Stimulated activated naive CD8-positive, alpha-beta T cell treated with anti-CD3 and anti-CD28 coated beads, Interleukin-15, Interleukin-2, amounts not matched to agents 100 ng/mL and 50 ng/mL, for 24 hours (primary cell): ENCODE data around the gene SLC25A23.

ENCODE experiments used
- H3K27ac Mint-ChIP-seq: one replicate; pipeline ENCODE4 v1.8.0; 2021; ENCODE audit warnings: mild to moderate bottlenecking, mixed read lengths
- H3K27me3 Mint-ChIP-seq: one replicate; pipeline ENCODE4 v1.8.0; 2021; ENCODE audit warnings: mixed read lengths
- H3K36me3 Mint-ChIP-seq: one replicate; pipeline ENCODE4 v1.8.0; 2021; ENCODE audit warnings: low read depth, mixed read lengths
- H3K4me1 Mint-ChIP-seq: one replicate; pipeline ENCODE4 v1.8.0; 2021; ENCODE audit warnings: low read depth, mixed read lengths
- H3K4me3 Mint-ChIP-seq: one replicate; pipeline ENCODE4 v1.8.0; 2021; ENCODE audit warnings: mild to moderate bottlenecking, mixed read lengths
- H3K9me3 Mint-ChIP-seq: one replicate; pipeline ENCODE4 v1.8.0; 2021; ENCODE audit warnings: mixed read lengths

SLC25A23 gene

DNA sequence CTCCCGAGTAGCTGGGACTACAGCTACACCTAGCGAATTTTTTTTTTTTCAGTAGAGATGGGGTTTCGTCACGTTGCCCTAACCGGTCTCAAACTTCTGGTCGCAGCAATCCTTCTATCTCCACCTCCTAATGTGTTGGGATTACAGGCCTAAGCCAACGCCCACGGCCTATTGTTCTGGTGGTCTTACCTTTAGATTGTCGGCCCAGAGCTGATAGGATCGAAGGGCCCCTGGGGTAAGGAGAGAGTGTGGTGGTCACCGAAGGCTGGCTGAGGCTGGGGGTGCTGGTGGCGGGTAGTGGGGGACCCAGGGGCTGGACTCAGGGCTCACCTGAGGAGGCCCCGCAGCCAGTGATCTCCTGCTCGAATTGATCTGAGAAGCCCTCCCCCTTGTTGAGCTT is 11.5 kb upstream of the SLC25A23 start:
- Mint-ChIP-seq H3K4me1 (no peaks in the 10 kb centered on the region), H3K36me3 (peaks cover 26% of the 10 kb centered on the region), H3K27ac (no peak overlapping the region), H3K4me3 (no peak overlapping the region), H3K27me3 (no peaks in the 10 kb centered on the region), H3K9me3 (no peaks in the 10 kb centered on the region)

DNA sequence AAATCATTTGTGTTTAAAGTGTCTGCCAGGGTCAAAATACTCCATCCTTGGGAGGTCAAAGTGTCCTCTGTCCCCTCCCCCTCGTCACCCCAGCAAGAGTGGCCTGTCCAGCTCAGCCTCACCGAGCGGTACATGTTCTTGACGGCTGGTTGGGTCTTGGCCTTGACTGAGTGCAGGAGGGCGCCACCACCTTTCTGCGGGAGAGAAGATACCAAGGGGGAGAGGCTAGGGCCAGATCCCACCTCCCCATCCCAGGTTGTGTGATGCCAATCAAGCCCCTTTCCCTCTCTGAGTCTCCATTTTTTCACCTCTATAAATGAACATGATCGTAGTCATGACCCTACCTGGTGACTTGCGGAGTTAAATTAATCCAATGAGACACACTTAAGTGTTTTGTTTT is 10.6 kb upstream of the SLC25A23 start:
- Mint-ChIP-seq H3K36me3 (peaks cover 22% of the 10 kb centered on the region), H3K4me3 (no peak overlapping the region), H3K4me1 (no peaks in the 10 kb centered on the region), H3K27ac (no peak overlapping the region), H3K27me3 (no peaks in the 10 kb centered on the region), H3K9me3 (no peaks in the 10 kb centered on the region)

DNA sequence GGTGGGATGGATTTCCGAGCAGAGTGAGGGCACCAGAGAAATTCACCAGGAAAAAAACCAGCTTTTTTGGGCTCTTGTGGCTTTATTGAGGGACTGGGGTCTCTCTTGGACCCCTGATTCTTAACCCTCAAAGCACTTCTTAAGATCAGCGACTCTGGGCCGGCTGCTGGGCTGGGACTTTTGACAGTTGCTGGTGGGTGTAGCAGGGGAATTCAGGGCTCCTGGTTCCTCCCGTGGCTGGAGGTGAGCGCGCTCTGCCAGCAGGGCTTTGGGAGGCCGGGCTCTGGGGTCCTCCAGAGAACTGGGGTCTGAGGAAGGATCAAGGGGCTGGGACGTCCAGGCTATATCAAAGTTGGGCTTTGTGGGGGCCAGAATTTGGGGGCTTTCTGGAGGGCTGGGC is 7.8 kb upstream of the SLC25A23 start:
- H3K27ac Mint-ChIP-seq: no peak overlapping the region
- no peaks in the 10 kb centered on the region for H3K4me1 Mint-ChIP-seq
- peaks cover 17% of the 10 kb centered on the region for H3K36me3 Mint-ChIP-seq
- H3K9me3 Mint-ChIP-seq: no peaks in the 10 kb centered on the region
- H3K27me3 Mint-ChIP-seq: no peaks in the 10 kb centered on the region
- no peak overlapping the region for H3K4me3 Mint-ChIP-seq

DNA sequence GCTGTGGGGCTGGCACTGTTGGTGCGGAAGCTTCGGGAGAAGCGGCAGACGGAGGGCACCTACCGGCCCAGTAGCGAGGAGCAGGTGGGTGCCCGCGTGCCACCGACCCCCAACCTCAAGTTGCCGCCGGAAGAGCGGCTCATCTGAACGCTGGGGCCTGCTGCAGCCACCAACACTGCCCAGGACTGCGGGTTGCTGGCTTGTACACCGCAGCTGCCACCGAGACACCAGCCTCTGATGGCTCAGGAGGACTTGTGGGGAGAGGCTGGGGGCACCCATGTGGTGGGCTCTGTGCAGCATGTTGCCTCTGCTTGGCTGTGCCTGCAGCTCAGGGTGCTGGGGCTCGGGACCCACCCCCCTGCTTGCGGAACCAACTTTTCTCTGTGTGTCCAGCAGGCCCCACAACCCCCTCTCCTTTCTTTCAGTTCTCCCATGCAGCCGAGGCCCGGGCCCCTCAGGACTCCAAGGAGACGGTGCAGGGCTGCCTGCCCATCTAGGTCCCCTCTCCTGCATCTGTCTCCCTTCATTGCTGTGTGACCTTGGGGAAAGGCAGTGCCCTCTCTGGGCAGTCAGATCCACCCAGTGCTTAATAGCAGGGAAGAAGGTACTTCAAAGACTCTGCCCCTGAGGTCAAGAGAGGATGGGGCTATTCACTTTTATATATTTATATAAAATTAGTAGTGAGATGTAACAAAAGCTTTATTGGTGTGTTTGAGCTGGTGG is 7.1 kb upstream of the SLC25A23 start:
- Mint-ChIP-seq H3K36me3 (peaks cover 17% of the 10 kb centered on the region), H3K27ac (no peak overlapping the region), H3K4me1 (no peaks in the 10 kb centered on the region), H3K4me3 (no peak overlapping the region), H3K27me3 (no peaks in the 10 kb centered on the region), H3K9me3 (no peaks in the 10 kb centered on the region)

DNA sequence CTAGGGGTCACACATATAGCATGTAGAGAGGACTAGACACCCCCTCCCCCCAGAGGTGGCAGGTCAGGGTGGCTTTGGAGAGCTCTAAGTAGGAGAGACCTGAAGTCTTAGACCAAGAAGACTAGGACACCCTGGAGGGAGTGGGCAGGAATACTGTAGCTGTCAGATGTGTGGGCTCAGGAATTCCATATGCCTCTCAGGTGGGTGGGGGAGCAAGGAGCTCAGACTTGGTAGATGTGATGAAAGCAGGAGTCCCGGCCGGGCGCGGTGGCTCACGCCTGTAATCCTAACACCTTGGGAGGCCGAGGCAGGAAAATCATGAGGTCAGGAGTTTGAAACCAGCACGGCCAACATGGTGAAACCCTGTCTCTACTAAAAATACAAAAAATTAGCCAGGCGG is 6.1 kb upstream of the SLC25A23 start:
- peaks cover under 1% of the 10 kb centered on the region for H3K4me1 Mint-ChIP-seq
- no peak overlapping the region for H3K27ac Mint-ChIP-seq
- H3K27me3 Mint-ChIP-seq: no peaks in the 10 kb centered on the region
- H3K9me3 Mint-ChIP-seq: no peaks in the 10 kb centered on the region
- H3K4me3 Mint-ChIP-seq: no peak overlapping the region
- H3K36me3 Mint-ChIP-seq: peaks cover 17% of the 10 kb centered on the region

DNA sequence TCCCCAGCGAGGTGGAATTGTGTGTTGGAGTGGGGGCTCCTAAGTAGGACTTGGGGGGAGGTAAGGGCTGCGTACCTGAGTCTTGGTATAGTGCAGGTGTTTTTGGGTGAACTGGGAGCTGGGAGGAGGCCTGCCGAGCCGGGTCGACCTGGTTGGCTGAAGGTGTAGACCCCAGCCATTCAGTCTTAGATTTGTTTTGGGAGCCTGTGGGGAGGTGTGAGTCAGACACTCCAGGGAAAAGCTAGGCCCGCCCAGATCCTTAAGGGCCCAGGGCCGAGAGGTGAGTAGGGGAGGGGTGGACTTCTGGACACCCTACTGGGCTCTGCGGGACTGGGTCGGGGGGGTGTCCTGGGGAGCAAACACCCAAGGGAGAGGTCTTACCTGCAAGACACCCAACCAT is 5.4 kb upstream of the SLC25A23 start:
- Mint-ChIP-seq H3K36me3 (peaks cover 13% of the 10 kb centered on the region), H3K4me3 (no peak overlapping the region), H3K27ac (no peak overlapping the region)

DNA sequence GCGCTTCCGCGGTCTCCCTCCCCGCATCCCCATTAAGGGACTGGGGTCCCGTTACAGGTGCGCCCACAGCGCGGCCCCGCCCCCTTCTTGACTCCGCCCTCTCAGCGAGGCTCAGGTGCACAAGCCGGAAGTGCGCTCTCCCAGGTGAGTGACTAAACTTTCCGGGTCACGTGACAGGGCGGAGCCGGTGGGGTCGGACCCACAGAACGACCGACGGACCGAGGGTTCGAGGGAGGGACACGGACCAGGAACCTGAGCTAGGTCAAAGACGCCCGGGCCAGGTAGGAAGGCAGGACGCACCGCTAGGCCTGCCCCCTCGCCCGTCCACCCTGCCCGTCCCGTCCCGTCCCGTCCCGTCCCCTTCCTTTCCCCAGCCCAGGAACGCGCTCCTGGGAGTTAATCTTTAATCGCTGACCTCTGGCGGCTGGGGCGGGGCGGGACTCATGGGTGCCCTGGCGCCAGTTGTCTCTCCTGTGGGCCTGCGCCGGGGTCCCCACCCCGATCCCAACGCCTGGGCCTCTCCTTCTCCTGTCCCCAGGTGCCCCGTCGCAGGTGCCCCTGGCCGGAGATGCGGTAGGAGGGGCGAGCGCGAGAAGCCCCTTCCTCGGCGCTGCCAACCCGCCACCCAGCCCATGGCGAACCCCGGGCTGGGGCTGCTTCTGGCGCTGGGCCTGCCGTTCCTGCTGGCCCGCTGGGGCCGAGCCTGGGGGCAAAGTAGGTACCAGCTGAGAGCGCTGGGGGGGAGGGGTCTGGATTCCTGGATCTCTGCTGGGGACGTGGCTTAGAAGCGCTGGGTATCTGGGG is 4.7 kb upstream of the SLC25A23 start, which contains the start of gene CRB3:
Gene CRB3 (plus strand): TSS at position 202 of the 804 bp plus-strand sequence. CDS start 431 bp downstream, at position 633.
- Mint-ChIP-seq H3K9me3 (no peaks in the 10 kb centered on the region), H3K36me3 (peaks cover 6% of the 10 kb centered on the region), H3K4me1 (peaks cover 9% of the 10 kb centered on the region), H3K27me3 (no peaks in the 10 kb centered on the region), H3K4me3 (no peak within 1 kb of the TSS), H3K27ac (no peak within 1 kb of the TSS)

More for the DNA sequence above, 5.4 kb upstream of the SLC25A23 start:
- H3K9me3 Mint-ChIP-seq: no peaks in the 10 kb centered on the region
- no peaks in the 10 kb centered on the region for H3K27me3 Mint-ChIP-seq
- peaks cover 6% of the 10 kb centered on the region for H3K4me1 Mint-ChIP-seq

DNA sequence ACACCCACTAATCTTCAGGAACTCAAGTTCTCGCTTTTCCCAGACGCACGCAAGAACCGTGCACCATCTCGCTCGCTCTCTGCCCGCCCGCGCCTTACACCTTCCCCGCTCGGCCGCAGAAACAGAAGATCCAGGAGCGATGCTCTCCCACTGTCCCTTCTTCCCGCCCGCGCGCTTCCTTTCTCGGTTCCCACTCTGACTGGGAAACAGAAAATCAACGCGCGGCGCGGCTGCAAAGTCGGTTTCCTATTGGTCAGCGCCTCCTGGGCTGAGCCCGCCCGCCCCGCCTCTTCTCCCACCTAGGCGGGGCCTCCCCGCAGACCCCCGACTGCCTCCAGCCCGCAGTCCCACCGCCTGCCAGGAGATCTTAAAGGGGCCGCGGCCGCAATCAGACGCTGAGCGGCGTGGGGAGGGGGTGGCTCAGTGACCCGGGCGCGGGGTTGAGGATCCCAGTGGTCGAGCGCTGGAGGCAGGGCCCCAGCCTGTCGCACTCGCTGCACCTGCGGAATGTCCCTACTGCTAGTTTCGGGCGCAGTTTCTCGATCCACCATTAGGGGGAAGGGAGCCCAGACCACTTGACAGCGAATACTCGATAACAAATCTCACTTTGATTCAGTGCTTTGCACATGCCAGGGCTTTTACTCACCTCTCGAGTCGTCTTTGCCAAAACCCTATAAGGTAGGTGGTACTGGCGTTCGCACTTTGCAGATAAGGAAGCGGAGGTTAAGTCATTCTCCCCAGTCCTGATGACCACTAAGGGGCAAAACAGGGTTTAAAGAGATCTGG is 700 bp upstream of the SLC25A23 start:
- H3K4me1 Mint-ChIP-seq: peaks cover 22% of the 10 kb centered on the region
- peaks cover 2% of the 10 kb centered on the region for H3K9me3 Mint-ChIP-seq
- H3K27me3 Mint-ChIP-seq: no peaks in the 10 kb centered on the region
- H3K36me3 Mint-ChIP-seq: peaks cover 3% of the 10 kb centered on the region
- peak overlapping the region; percentile 87 for H3K27ac Mint-ChIP-seq
- peak overlapping the region; percentile 87 for H3K4me3 Mint-ChIP-seq

DNA sequence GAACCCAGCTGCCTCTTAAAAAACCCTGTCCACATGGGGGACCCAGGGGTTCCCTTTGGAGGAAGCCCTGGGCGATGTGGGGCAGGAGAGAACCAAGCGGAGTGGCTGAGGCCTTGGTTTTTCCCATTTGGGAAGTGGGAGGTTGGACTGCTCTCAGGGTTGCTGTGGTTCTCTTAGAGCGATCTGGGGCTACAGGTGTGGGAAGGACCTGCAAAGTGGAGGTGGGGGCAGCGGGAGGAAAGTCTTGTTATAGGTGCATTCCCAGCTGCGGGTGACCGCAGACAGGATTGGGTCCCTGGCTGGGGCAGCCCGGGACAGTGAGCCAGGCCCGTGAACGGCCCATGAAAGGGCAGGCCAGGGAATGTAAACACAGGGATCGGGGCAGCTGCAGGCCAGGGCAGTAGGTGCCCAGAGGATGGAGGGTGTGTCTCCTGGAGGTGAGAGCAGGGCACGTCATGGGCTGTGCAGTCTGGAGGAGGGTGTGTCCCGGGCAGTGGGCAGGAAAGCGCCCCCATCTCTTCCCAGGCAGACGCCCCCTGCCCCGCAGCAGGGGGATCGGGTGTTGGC is 814 bp downstream of the SLC25A23 start:
- H3K27ac Mint-ChIP-seq: peak overlapping the region; percentile 77
- no peaks in the 10 kb centered on the region for H3K27me3 Mint-ChIP-seq
- peaks cover 22% of the 10 kb centered on the region for H3K4me1 Mint-ChIP-seq
- H3K9me3 Mint-ChIP-seq: peaks cover 7% of the 10 kb centered on the region
- H3K4me3 Mint-ChIP-seq: peak overlapping the region; percentile 83
- peaks cover 16% of the 10 kb centered on the region for H3K36me3 Mint-ChIP-seq

DNA sequence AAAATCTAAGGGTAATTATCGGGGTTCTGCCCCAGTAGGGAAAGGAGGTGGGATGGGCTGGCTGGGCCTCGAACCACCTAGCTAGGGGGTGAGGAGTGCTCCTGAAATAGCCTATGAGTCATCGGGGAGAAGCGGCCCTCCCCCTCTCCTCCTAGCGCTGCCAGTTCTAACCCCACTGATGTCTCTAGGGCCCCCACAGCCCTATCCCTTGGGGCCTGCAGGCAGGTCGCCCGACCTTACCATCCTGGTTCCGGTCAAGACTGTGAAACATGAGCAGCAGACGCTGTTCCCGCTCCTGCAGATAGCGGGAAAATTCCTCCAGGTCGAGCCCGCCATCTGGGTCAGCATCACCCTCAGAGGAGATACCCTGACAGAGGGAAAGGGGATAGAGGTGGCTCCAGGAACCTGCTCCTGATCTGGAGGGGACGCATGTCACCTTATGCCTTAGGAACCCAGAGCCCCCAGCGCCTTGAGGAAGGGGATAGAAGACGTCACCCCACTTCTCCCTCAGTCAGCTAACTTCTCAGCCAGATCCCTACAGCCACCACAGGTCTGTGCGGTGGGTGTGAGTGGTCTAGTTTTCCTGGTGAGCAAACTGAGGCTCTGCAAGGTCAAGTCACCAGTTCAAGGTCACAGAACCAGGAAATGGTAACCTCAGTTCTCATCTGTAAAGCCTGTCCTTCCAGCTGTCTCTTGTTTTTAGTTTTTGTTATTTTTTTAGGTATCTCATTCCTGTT is 1.5 kb downstream of the SLC25A23 start:
- Mint-ChIP-seq H3K27ac (peak overlapping the region; percentile 77), H3K36me3 (peaks cover 20% of the 10 kb centered on the region), H3K27me3 (no peaks in the 10 kb centered on the region), H3K4me3 (peak overlapping the region; percentile 83), H3K9me3 (peaks cover 7% of the 10 kb centered on the region), H3K4me1 (peaks cover 22% of the 10 kb centered on the region)

DNA sequence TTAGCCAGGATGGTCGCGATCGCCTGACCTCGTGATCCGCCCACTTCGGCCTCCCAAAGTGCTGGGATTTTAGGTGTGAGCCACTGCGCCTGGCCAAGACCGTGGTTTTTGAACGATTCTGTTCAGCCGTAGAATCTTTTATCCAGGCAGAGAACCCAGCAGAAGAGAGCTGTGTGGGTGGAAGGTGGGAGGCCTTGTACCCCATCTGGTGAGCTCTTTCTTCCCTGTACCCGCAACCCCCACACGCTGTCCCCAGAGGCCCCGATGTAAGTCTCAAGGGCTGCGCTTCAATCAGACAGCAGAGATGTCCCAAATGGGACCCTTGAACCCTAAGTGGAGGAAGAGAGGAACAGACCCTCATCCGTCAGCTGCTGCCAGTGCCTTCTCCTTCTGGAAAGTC is 3.7 kb downstream of the SLC25A23 start:
- no peak overlapping the region for H3K27ac Mint-ChIP-seq
- no peak overlapping the region for H3K4me3 Mint-ChIP-seq
- H3K27me3 Mint-ChIP-seq: no peaks in the 10 kb centered on the region
- peaks cover 20% of the 10 kb centered on the region for H3K36me3 Mint-ChIP-seq
- peaks cover 22% of the 10 kb centered on the region for H3K4me1 Mint-ChIP-seq
- peaks cover 7% of the 10 kb centered on the region for H3K9me3 Mint-ChIP-seq

DNA sequence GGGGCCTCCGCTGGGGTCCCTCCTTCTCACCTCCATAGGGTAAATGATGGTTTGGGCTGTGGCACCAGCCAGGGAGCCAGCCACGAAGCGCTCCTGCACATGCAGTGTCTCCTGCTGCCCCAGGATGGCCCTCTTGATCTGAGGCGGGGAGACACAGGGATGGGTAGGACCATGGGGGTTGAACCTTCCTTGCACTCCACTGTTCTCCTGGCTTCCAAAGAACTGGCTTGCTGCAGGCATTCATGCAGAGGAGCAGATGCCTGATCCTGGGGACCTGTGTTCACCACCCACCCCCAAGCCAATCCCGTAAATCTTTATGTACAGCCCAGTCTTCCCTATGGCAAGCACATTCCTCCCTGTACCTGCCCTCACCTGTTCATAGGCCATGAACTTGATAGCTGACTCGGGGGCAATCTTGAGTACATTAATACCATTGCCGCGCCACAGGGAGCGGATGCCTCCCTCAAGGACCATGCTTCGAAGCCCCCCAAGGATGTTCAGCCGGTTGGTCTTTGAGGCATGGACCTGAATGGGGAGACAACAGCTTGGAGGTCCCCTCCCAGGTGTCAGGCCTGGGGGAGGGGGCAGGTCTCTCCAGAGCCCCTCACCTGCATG is 5.5 kb downstream of the SLC25A23 start:
- Mint-ChIP-seq H3K36me3 (peaks cover 24% of the 10 kb centered on the region), H3K9me3 (peaks cover 7% of the 10 kb centered on the region)

DNA sequence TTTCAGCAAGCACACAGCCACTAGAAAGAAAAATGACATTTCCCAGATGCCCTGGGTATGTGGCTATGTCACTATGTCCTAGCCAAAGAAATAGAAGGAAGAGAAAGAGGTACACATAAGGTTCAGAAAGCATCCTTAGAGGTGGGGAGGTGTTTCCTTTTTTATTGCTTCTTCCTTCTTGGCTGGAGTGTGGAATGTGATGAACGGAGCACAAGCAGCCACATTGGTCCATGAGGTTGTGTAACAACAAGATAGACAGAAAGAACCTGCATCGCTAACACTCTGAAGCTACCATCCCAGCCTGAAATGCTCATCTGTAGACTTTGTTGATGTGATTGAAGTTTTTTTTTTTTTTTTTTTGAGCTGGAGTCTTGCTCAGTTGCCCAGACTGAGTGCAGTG is 6.7 kb downstream of the SLC25A23 start:
- H3K27ac Mint-ChIP-seq: no peak overlapping the region

More for the DNA sequence above, 5.5 kb downstream of the SLC25A23 start:
- H3K27me3 Mint-ChIP-seq: no peaks in the 10 kb centered on the region
- H3K27ac Mint-ChIP-seq: no peak overlapping the region
- no peak overlapping the region for H3K4me3 Mint-ChIP-seq
- H3K4me1 Mint-ChIP-seq: peaks cover 13% of the 10 kb centered on the region

DNA sequence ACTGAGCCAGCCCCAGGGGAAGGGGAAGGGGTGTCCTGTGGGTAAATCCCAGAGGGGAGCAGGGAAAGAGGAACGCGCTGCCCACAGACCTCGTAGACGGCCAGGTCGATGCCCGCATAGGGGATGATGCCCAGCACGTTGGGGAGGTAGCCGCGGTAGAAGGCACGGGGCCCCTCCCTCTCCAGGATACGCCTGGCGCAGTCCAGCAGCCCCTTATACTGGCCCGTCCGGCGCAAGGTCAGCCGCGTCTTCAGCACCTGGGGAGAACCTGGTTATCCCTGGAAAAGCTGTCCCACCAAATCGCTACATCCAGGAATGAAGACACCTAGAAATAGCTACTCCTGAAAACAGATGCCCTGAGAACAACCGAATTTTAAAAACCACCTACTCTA is 7.4 kb downstream of the SLC25A23 start:
- no peak overlapping the region for H3K27ac Mint-ChIP-seq
- H3K27me3 Mint-ChIP-seq: no peaks in the 10 kb centered on the region
- H3K9me3 Mint-ChIP-seq: peaks cover 7% of the 10 kb centered on the region
- peaks cover 24% of the 10 kb centered on the region for H3K36me3 Mint-ChIP-seq
- no peaks in the 10 kb centered on the region for H3K4me1 Mint-ChIP-seq
- H3K4me3 Mint-ChIP-seq: no peak overlapping the region

More for the DNA sequence above, 6.7 kb downstream of the SLC25A23 start:
- H3K4me3 Mint-ChIP-seq: no peak overlapping the region
- peaks cover 1% of the 10 kb centered on the region for H3K4me1 Mint-ChIP-seq
- no peaks in the 10 kb centered on the region for H3K27me3 Mint-ChIP-seq
- H3K36me3 Mint-ChIP-seq: peaks cover 24% of the 10 kb centered on the region
- H3K9me3 Mint-ChIP-seq: peaks cover 7% of the 10 kb centered on the region
